HFFc6 (cell line): ENCODE data around the gene ARHGAP26. TPM values are rescaled to one million over a fixed set of nuclear protein-coding genes. Genes with fewer than 3 reads are reported as not detected.
A peak's percentile ranks its signal among the peaks of the same experiment; 100 is the strongest.

Source experiments
- DNase-seq: peaks from one replicate; pipeline ENCODE4 v3.0.0-alpha.2; 2018
- H3K27ac Mint-ChIP-seq: 2 replicates; pipeline ENCODE4 v1.8.0; 2020; ENCODE audit warnings: mild to moderate bottlenecking, mixed read lengths
- H3K27me3 Mint-ChIP-seq: 2 replicates; pipeline ENCODE4 v1.8.0; 2021; ENCODE audit warnings: mild to moderate bottlenecking, moderate library complexity, mixed read lengths; ENCODE audit not compliant: insufficient read depth
- H3K36me3 Mint-ChIP-seq: 2 replicates; pipeline ENCODE4 v1.8.0; 2021; ENCODE audit warnings: low read depth, mixed read lengths
- H3K4me1 Mint-ChIP-seq: 2 replicates; pipeline ENCODE4 v1.8.0; 2020; ENCODE audit warnings: low read depth, mixed read lengths
- H3K4me3 Mint-ChIP-seq: 2 replicates; pipeline ENCODE4 v1.8.0; 2020; ENCODE audit warnings: mild to moderate bottlenecking, moderate library complexity, mixed read lengths
- H3K9me3 Mint-ChIP-seq: 2 replicates; pipeline ENCODE4 v1.8.0; 2020; ENCODE audit warnings: mild to moderate bottlenecking, mixed read lengths
- CTCF ChIP-seq: fragments of 200-600 bp; sonication (generic); IDR thresholded peaks from 2 replicates; pipeline ENCODE4 v1.5.0; 2021; ENCODE audit warnings: antibody characterized with exemption, mild to moderate bottlenecking
- total RNA-seq, 6 experiments: library from RNA; stranded (reverse); fragmentation: NEBNext Ultra II Directional; extraction: Animal tissue kit (Norgen Biotek cat#: 25700); gene quantifications; 2 replicates in 1 of 6; 3 replicates in 5 of 6; pipeline ENCODE4 v1.2.3, GENCODE V29; 2021

ARHGAP26 gene
- total RNA-seq, 6 experiments from 2014 or later, result 2.3 to 3.6 (median 3.1) TPM

- no peak overlapping the region for H3K27ac Mint-ChIP-seq
- no peak for DNase-seq
- peaks cover 97% of the 10 kb centered on the region for H3K4me1 Mint-ChIP-seq
- H3K9me3 Mint-ChIP-seq, result no peaks in the 10 kb centered on the region
- no peak overlapping the region for H3K4me3 Mint-ChIP-seq
- no peak for TF ChIP-seq CTCF
- peaks cover 2% of the 10 kb centered on the region for H3K27me3 Mint-ChIP-seq
- peaks cover 9% of the 10 kb centered on the region; the same call in 1 of the 2 replicates for H3K36me3 Mint-ChIP-seq
These were observed 477.1 kb downstream of the ARHGAP26 start for GRCh38 chr5:143247134-143247815.

- Mint-ChIP-seq H3K36me3 (peaks cover 9% of the 10 kb centered on the region; the same call in 1 of the 2 replicates), H3K27ac (peak overlapping the region; percentile 92), H3K4me3 (peak overlapping the region; percentile 27; the same call in 1 of the 2 replicates), H3K27me3 (peaks cover 2% of the 10 kb centered on the region), H3K9me3 (no peaks in the 10 kb centered on the region), H3K4me1 (peaks cover 89% of the 10 kb centered on the region)
- no peak for TF ChIP-seq CTCF
- no peak for DNase-seq
These were observed 478.2 kb downstream of the ARHGAP26 start for GRCh38 chr5:143248391-143248790.

GRCh38 chr5:143248822-143249579 is 478.8 kb downstream of the ARHGAP26 start:
- peak overlapping the region; percentile 27 for H3K4me3 Mint-ChIP-seq
- H3K27me3 Mint-ChIP-seq, result peaks cover 2% of the 10 kb centered on the region
- H3K36me3 Mint-ChIP-seq, result peaks cover 9% of the 10 kb centered on the region; the same call in 1 of the 2 replicates
- H3K27ac Mint-ChIP-seq, result peak overlapping the region; percentile 92
- DNase-seq, result peak; percentile 86
- peaks cover 83% of the 10 kb centered on the region for H3K4me1 Mint-ChIP-seq
- no peaks in the 10 kb centered on the region for H3K9me3 Mint-ChIP-seq
- no peak for TF ChIP-seq CTCF

- Mint-ChIP-seq H3K4me1 (peaks cover 75% of the 10 kb centered on the region), H3K36me3 (peaks cover 9% of the 10 kb centered on the region; the same call in 1 of the 2 replicates), H3K9me3 (no peaks in the 10 kb centered on the region), H3K27me3 (peaks cover 2% of the 10 kb centered on the region; the same call in 1 of the 2 replicates), H3K27ac (peak overlapping the region; percentile 92), H3K4me3 (peak overlapping the region; percentile 20; the same call in 1 of the 2 replicates)
- no peak for DNase-seq
- no peak for TF ChIP-seq CTCF
These were observed 479.7 kb downstream of the ARHGAP26 start for GRCh38 chr5:143249851-143250250.

GRCh38 chr5:143251190-143251589 is 481.0 kb downstream of the ARHGAP26 start:
- Mint-ChIP-seq H3K9me3 (no peaks in the 10 kb centered on the region), H3K4me1 (peaks cover 61% of the 10 kb centered on the region), H3K27ac (no peak overlapping the region), H3K4me3 (no peak overlapping the region), H3K36me3 (peaks cover 9% of the 10 kb centered on the region; the same call in 1 of the 2 replicates), H3K27me3 (peaks cover 2% of the 10 kb centered on the region; the same call in 1 of the 2 replicates)
- no peak for TF ChIP-seq CTCF
- no peak for DNase-seq
